Activated T-helper 1 cell treated with anti-CD3 and anti-CD28 coated beads, Interleukin-12 subunit alpha, Interleukin-12 subunit beta, Interleukin-2, Interleukin-4 antibody, amounts not matched to agents 30 ng/mL and 10 ng/mL and 1 ng/mL, durations not matched to agents 14 hours and 24 hours and 36 hours (primary cell): ENCODE measurements around the gene DOCK3. TPM values are rescaled to one million over a fixed set of nuclear protein-coding genes. Genes with fewer than 3 reads are reported as not detected.
"Not testable (repeated sequence)": the region's sequence is repeated elsewhere in the genome, so short reads cannot be mapped to it uniquely, and the experiment has no call there.

ENCODE experiments used
- DNase-seq: peaks from one replicate; pipeline ENCODE4 v3.0.0; 2021; ENCODE audit warnings: low spot score
- H3K27ac Mint-ChIP-seq: one replicate; pipeline ENCODE4 v1.8.0; 2021; ENCODE audit warnings: mild to moderate bottlenecking, mixed read lengths
- H3K27me3 Mint-ChIP-seq: one replicate; pipeline ENCODE4 v1.8.0; 2022; ENCODE audit warnings: mild to moderate bottlenecking, moderate library complexity, mixed read lengths; ENCODE audit not compliant: insufficient read depth
- H3K36me3 Mint-ChIP-seq: one replicate; pipeline ENCODE4 v1.8.0; 2021; ENCODE audit warnings: low read depth, mixed read lengths
- H3K4me1 Mint-ChIP-seq: one replicate; pipeline ENCODE4 v1.8.0; 2021; ENCODE audit warnings: low read depth, mixed read lengths
- H3K4me3 Mint-ChIP-seq: one replicate; pipeline ENCODE4 v1.8.0; 2021; ENCODE audit warnings: mild to moderate bottlenecking, moderate library complexity, mixed read lengths
- H3K9me3 Mint-ChIP-seq: one replicate; pipeline ENCODE4 v1.8.0; 2021; ENCODE audit warnings: mixed read lengths
- intact Hi-C: fragments of 100-400 bp; cut with micrococcal nuclease; formaldehyde crosslinking; loops from one replicate; pipeline ENCODE4 v1.15.1; 2024
- total RNA-seq: library from RNA; stranded (reverse); gene quantifications from 2 replicates; pipeline ENCODE4 v1.2.3, GENCODE V29; 2022

Gene DOCK3
- total RNA-seq, 1 donor from 2014 or later = 1.5 TPM

DNA sequence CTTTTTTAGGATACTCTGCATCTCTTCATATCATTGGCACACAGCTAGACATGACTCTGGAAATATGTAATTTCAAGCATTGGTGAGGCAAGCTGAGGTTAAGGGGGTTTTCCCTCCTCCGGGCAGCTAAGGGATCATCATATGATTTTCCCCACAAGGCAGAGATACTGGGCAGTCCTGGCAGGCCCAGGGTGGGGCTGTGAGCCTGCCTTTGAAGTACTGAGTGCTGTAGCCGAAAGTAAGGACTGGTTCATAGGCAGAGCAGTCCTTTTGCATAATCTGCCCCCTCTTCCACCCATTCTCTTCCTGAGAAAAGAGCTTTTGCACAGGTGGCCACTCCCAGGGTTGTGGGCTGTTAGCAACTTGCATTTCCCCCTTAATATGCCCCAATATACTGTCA is 541.6 kb downstream of the DOCK3 start:
- Mint-ChIP-seq H3K9me3 (no peaks in the 10 kb centered on the region), H3K27ac (no peak overlapping the region), H3K4me3 (no peak overlapping the region), H3K36me3 (no peaks in the 10 kb centered on the region), H3K4me1 (no peaks in the 10 kb centered on the region), H3K27me3 (no peaks in the 10 kb centered on the region)
- intact Hi-C loops = no loop called here
- DNase-seq = no peak

DNA sequence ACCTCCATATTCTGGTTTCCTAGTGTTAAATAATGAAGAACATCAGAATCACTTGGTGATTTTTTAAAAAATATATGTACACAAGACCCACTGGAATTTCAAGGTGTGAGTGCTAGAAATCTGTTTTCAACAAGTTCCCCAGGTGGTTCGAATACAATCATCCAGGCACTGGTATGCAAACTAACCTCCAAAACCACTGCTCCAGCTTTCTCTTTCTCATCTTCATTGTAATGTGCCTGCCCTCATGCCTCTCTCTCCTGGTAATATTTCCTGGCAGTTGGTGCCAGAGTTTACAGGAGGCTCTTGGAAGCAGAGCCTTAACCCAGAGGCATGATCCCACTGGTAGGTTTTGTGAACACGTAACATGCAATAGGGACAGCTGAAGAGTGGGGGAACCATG is 547.2 kb downstream of the DOCK3 start:
- Mint-ChIP-seq H3K27me3 (no peaks in the 10 kb centered on the region), H3K4me3 (no peak overlapping the region), H3K9me3 (no peaks in the 10 kb centered on the region)

DNA sequence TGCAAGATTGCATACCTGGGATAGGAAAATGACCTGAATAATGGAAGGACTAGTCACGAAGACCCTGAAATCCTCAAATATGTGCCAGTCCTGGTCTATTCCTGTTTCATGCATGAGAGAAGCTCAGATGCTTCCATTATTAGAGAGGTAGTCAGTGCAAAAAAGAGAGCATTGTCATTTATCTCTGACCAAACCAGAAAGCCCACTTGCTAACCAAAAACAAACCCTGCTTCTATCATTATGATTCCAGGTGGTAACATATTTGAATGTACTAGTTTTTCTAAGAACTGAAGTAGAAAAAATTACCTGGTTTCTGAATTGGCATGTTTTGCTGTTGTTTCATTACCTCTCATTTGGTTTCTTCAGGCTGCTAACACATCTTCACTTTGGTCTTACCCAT is 549.6 kb downstream of the DOCK3 start:
- no peak for DNase-seq
- no peaks in the 10 kb centered on the region for H3K9me3 Mint-ChIP-seq
- no peaks in the 10 kb centered on the region for H3K36me3 Mint-ChIP-seq
- no peaks in the 10 kb centered on the region for H3K27me3 Mint-ChIP-seq
- H3K4me3 Mint-ChIP-seq = no peak overlapping the region
- intact Hi-C loops = no loop called here
- no peaks in the 10 kb centered on the region for H3K4me1 Mint-ChIP-seq
- H3K27ac Mint-ChIP-seq = no peak overlapping the region

More for the DNA sequence above, 547.2 kb downstream of the DOCK3 start:
- no peaks in the 10 kb centered on the region for H3K36me3 Mint-ChIP-seq
- no peaks in the 10 kb centered on the region for H3K4me1 Mint-ChIP-seq
- H3K27ac Mint-ChIP-seq = no peak overlapping the region
- intact Hi-C loops = no loop called here
- no peak for DNase-seq

GRCh38 chr3:51224843-51225242 is 550.1 kb downstream of the DOCK3 start:
- no peak for DNase-seq
- Mint-ChIP-seq H3K36me3 (no peaks in the 10 kb centered on the region), H3K27me3 (no peaks in the 10 kb centered on the region), H3K4me1 (no peaks in the 10 kb centered on the region), H3K27ac (no peak overlapping the region), H3K4me3 (no peak overlapping the region), H3K9me3 (no peaks in the 10 kb centered on the region)
- intact Hi-C loops = no loop called here

DNA sequence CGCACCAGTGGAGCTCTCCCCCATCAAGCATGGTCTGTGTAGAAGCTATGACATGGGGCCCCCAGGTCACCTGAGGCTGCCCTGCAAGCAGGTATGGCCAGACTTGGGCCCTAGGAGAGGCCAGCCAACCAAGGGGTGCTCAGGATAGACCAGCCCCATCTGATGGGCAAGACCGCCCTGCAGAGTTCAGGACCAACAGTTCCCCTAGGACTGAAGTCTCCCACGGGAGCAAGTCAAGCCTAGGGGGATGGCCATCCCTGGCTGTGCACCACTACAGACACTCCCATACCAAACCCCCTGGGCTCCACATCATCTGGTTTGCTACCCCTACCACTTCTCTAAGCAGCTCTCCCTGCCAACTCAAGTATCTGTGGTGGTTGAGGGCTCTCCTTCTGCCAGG is 568.2 kb downstream of the DOCK3 start:
- DNase-seq = no peak
- intact Hi-C loops = no loop called here
- no peak overlapping the region for H3K27ac Mint-ChIP-seq
- peaks cover 9% of the 10 kb centered on the region for H3K9me3 Mint-ChIP-seq
- no peaks in the 10 kb centered on the region for H3K36me3 Mint-ChIP-seq
- H3K4me1 Mint-ChIP-seq = no peaks in the 10 kb centered on the region
- H3K4me3 Mint-ChIP-seq = no peak overlapping the region
- no peaks in the 10 kb centered on the region for H3K27me3 Mint-ChIP-seq

DNA sequence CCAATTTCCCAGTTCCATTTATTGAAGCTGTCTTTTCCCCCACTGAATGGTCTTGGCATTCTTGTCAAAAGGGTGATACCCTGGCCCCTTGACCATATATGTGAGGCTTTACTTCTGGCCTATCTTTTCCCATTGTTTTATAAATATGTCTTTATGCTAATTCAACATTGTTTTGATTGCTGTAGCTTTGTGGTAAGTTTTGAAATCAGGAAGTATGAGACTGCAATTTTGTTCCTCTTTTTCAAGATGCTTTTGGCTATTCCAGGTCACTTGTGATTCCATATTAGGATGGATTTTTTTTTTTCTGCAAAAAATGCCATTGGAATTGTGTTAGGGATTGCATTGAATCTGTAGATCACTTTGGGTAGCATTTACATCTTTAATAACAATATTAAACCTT is 569.2 kb downstream of the DOCK3 start:
- H3K27ac Mint-ChIP-seq = no peak overlapping the region
- no peaks in the 10 kb centered on the region for H3K27me3 Mint-ChIP-seq
- intact Hi-C loops = no loop called here
- no peaks in the 10 kb centered on the region for H3K36me3 Mint-ChIP-seq
- H3K4me1 Mint-ChIP-seq = no peaks in the 10 kb centered on the region
- H3K9me3 Mint-ChIP-seq = peaks cover 7% of the 10 kb centered on the region
- no peak for DNase-seq
- no peak overlapping the region for H3K4me3 Mint-ChIP-seq

- Mint-ChIP-seq H3K4me1 (no peaks in the 10 kb centered on the region), H3K27ac (no peak overlapping the region), H3K27me3 (no peaks in the 10 kb centered on the region), H3K4me3 (no peak overlapping the region), H3K9me3 (peaks cover 7% of the 10 kb centered on the region), H3K36me3 (no peaks in the 10 kb centered on the region)
- intact Hi-C loops = no loop called here
- DNase-seq = no peak
These were observed 571.1 kb downstream of the DOCK3 start for GRCh38 chr3:51245867-51246266.

DNA sequence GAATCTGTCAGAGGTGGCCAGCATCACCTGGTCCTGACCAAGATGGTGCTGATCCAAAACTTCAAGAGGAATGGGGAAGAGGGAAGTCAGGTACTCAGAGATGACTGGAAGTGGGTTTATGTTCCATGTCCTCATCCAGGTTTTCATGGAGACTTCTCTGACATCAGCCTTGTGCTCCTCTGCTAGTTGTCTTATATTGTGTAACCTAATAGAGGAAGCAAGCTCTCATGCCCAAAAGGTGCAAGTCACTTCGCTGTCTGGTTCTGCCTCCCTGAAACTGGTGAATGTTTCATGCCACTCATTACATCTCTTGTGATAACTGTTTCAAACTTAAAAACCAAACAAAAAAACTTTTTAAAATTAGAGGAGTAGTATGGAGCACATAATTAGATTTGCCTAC is 583.1 kb downstream of the DOCK3 start:
- Mint-ChIP-seq H3K9me3 (no peaks in the 10 kb centered on the region), H3K4me3 (no peak overlapping the region), H3K27ac (no peak overlapping the region), H3K4me1 (no peaks in the 10 kb centered on the region), H3K36me3 (no peaks in the 10 kb centered on the region), H3K27me3 (no peaks in the 10 kb centered on the region)
- intact Hi-C loops = no loop called here
- DNase-seq = no peak

DNA sequence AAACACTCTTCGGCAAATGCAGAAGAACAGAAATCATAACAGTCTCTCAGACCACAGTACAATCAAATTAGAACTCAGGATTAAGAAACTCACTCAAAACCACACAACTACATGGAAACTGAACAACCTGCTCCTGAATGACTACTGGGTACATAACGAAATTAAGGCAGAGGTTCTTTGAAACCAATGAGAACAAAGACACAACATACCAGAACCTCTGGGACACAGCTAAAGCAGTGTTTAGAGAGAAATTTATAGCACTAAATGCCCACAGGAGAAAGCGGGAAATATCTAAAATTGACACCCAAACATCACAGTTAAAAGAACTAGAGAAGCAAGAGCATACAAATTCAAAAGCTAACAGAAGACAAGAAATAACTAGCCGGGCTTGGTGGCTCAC is 589.4 kb downstream of the DOCK3 start:
- H3K36me3 Mint-ChIP-seq, H3K4me3 Mint-ChIP-seq, DNase-seq, intact Hi-C loops, H3K27me3 Mint-ChIP-seq, H3K4me1 Mint-ChIP-seq, H3K27ac Mint-ChIP-seq: not testable (repeated sequence)
- H3K9me3 Mint-ChIP-seq = peaks cover 12% of the 10 kb centered on the region

GRCh38 chr3:51268132-51268531 is 593.4 kb downstream of the DOCK3 start:
- Mint-ChIP-seq H3K27me3 (no peaks in the 10 kb centered on the region), H3K9me3 (peaks cover 12% of the 10 kb centered on the region), H3K4me3 (no peak overlapping the region), H3K27ac (no peak overlapping the region), H3K4me1 (peaks cover 10% of the 10 kb centered on the region), H3K36me3 (no peaks in the 10 kb centered on the region)
- DNase-seq = no peak
- intact Hi-C loops = no loop called here

- Mint-ChIP-seq H3K27ac (no peak overlapping the region), H3K27me3 (no peaks in the 10 kb centered on the region), H3K9me3 (peaks cover 12% of the 10 kb centered on the region), H3K4me3 (no peak overlapping the region), H3K36me3 (no peaks in the 10 kb centered on the region), H3K4me1 (peaks cover 10% of the 10 kb centered on the region)
- intact Hi-C loops = no loop called here
- DNase-seq = no peak
These were observed 594.7 kb downstream of the DOCK3 start for GRCh38 chr3:51269466-51269865.

- H3K27me3 Mint-ChIP-seq = no peaks in the 10 kb centered on the region
- peaks cover 4% of the 10 kb centered on the region for H3K9me3 Mint-ChIP-seq
- no peak overlapping the region for H3K4me3 Mint-ChIP-seq
- DNase-seq = no peak
- H3K4me1 Mint-ChIP-seq = peaks cover 10% of the 10 kb centered on the region
- no peaks in the 10 kb centered on the region for H3K36me3 Mint-ChIP-seq
- H3K27ac Mint-ChIP-seq = no peak overlapping the region
- intact Hi-C loops = no loop called here
These were observed 595.8 kb downstream of the DOCK3 start for GRCh38 chr3:51270559-51270958.

DNA sequence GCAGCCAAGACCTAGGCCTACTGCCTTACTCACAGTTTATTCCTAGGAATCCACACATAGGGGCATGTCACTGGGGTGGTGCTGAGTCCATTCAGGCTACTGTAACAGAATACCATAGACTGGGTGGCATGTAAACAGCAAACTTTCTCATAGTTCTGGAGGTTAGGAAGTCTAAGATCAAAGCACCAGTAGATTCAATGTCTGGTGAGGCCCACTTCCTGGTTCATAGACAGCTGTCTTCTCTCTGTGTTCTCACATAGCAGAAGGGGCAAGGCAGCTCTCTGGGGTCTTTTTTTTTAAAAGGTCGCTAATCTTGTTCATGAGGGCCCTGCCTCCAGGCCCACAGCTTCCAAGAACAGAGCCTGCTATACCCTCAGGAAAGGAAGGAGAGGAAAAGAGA is 596.4 kb downstream of the DOCK3 start:
- intact Hi-C loops = no loop called here
- no peak overlapping the region for H3K4me3 Mint-ChIP-seq
- H3K36me3 Mint-ChIP-seq = no peaks in the 10 kb centered on the region
- no peaks in the 10 kb centered on the region for H3K27me3 Mint-ChIP-seq
- no peak for DNase-seq
- H3K9me3 Mint-ChIP-seq = no peaks in the 10 kb centered on the region
- H3K4me1 Mint-ChIP-seq = peaks cover 10% of the 10 kb centered on the region
- H3K27ac Mint-ChIP-seq = no peak overlapping the region

GRCh38 chr3:51274052-51274451 is 599.3 kb downstream of the DOCK3 start:
- Mint-ChIP-seq H3K9me3 (no peaks in the 10 kb centered on the region), H3K27ac (no peak overlapping the region), H3K4me3 (no peak overlapping the region), H3K4me1 (peaks cover 10% of the 10 kb centered on the region), H3K36me3 (no peaks in the 10 kb centered on the region), H3K27me3 (no peaks in the 10 kb centered on the region)
- intact Hi-C loops = no loop called here
- no peak for DNase-seq
